GM19035 (cell line): ENCODE measurements around the gene ZBTB37.
"Not testable (repeated sequence)": the region's sequence is repeated elsewhere in the genome, so short reads cannot be mapped to it uniquely, and the experiment has no call there.

Experiments
- ATAC-seq: cut with Tn5 transposase; IDR thresholded peaks from one replicate; pipeline ENCODE4 v1.9.1; 2021; ENCODE audit not compliant: unreplicated experiment

ZBTB37 gene

DNA sequence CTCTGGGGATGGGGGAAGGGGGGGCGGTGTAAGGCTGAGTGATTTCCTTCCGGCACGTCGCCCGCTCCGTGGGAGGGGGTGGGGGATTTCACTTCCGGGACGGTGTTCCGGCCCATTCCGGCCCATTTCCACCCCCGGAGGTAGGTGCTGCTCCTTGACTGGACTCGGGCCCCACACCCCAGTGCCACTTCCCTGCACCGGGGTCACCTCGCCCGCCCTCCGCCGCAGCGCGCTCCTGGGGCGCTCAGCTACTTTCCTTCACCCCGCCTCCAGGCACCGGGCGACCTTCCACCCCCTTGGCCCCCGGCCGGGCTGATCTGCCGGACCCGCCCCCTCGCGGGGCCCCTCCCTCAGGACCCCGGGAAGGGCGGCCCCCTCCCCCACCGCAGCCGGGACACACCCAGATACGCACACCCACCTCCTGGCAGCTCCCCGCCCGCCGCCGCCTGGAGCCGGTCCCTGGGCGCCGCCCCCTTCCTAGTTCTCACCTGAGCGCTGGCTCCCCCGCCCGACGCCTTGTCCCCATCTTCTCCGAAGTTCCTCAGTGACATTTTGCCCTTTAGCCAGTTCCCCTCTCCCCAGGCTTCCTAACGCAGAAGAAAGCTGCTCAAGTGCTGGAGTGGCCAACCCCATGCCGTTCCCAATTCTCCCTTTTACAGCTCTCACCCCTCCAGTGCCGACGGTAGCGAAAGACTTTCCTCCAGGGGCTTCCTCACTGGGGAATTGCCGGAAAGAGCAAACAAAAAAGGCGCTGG is at the start of gene ZBTB37:
TSS of gene ZBTB37 (plus strand) at position 115 of the 755 bp plus-strand sequence. CDS start 1,846 bp downstream, outside the sequence.
- peak; percentile 59 for ATAC-seq

DNA sequence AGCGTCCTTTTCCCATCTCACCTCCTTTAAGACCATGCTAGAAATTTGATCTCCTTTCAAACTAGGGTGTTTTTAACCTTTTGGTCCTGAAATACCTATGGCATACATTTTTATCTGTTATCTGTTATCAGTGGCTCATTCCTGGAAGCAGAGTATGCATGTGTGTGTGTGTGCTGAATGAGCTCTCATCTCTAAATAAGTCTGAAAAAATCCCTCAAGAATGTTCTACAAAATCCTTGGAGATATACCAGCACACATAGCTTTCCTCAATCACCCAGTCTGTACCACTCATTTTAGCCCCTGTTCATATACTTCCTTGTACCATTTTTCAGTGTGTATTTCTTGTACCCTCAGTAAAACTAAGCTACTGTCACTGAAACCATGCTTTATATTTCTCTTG is 49.7 kb upstream of the ZBTB37 start:
- ATAC-seq, result no peak

DNA sequence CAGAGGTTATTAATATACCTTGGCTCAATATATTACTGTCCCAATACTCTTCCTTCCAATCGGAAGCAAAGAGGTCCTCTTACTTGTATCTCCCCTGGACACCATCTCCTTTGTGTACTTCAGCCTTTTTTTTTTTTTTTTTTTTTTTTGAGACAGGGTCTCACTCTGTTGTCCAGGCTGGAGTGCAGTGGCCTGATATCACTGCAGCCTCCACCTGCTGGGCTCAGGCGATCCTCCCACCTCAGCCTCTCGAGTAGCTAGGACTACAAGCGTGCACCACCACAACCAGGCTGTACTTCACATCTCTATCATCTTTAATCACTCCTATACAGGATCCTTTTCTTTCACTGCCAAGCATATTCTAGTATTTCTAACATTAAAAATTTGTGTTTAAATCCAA is 46.5 kb upstream of the ZBTB37 start:
- no peak for ATAC-seq

DNA sequence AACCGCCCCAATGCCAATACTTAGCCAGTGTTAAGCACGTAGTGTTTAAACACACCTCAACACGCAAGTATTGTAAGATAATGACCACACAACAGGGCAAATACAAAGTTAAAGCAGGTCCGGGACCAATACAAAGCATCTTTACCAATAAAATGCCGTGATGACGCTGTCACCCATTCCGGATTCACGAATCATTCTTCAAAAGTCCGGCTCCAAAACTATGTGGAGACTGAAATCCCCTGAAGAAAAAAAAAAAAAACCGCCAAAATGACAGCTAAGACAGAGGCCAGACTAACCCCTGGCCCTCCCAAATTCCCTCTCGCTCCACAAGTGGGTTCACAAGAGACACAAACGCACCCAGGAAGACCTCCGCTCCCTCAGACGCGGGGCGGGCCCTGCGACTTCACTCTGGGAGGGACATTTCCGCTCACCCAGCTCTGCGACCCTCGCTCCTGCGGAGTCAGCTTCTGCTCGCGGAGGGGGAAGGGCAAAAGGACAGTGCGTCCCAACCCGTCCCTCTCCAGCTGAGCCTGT is 44.3 kb upstream of the ZBTB37 start:
- peak; percentile 46 for ATAC-seq

DNA sequence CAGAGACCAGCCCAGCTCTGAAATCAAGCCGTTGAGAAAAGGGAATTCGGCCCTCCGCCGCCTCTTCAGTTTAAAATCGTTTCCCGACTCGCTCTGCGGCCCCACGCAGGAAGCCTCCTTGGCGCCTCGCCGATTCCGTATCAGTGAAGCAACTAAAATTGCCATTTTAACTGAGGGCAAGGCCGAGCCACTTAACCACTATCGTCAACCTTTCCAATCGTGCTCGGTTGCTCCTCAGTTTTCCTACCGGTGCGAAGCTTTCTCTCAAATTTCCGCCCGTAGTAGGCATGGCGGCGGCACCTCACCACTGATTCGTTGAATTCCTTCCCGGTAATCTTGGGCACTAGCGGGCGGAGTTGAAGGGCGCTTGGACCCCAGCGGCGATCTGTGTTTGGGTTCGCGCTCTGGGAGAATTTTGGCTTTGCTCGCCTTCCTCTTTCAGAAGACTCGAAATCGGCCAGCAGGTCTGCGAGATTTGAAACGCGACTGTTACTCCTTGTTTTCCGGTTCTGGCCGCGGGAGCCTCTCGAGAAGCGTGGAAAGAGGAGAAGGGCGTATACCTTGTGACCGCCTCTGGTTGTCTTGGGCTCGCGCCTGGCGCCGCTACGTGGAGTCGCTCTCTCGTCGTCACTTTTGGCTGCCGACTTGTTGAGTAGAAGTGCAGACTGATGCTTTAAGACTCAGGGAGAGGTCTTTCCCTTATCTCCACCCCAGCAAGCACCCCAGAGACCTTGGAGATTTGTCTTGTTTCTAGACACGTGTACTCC is 43.7 kb upstream of the ZBTB37 start, which contains the start of the genes CENPL and DARS2:
TSS of gene CENPL (minus strand) at position 569 of the 767 bp plus-strand sequence. CDS start 13,584 bp downstream, outside the sequence.
TSS of gene DARS2 (plus strand) at position 359 of the 767 bp plus-strand sequence. CDS start 557 bp downstream, outside the sequence.
- ATAC-seq, result peak; percentile 79

DNA sequence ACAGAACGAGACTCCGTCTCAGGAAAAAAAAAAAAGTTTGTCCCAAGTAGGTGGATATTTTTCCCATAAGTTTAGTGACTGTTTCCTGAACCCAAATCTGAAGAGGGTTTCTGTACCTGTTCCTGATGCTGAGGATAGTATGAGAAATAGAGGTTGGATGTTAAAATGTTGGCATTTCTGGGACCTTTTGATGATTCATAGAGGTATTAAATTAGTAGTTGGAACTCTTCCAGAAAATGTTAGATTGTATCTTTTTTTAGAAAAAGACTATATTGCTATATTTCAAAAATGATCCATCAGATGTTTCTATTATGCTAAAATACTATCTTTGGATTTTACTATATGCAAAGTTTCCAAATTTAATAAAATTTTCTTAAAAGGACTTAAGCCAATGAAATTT is 40.6 kb upstream of the ZBTB37 start:
- ATAC-seq, result no peak

GRCh38 chr1:173832748-173833147 is 35.4 kb upstream of the ZBTB37 start:
- no peak for ATAC-seq

DNA sequence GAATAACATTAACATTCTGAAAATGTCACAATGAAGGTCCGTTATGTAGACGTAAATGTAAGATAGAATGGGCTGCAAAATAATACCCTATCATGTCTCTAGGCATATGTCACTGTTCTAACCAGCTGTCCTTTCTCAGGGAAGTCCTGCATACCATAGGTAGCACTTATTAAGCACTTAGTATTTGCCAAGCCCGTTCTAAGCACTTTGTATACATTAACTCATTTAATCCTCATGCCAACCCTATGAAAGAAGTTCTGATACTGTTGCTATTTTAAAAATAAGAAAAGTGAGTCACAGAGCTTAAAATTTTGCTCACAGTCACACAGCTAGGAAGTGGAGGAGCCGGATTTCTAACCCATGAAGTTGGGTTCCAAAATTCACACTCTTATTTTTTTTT is 16.1 kb upstream of the ZBTB37 start:
- ATAC-seq, result no peak

DNA sequence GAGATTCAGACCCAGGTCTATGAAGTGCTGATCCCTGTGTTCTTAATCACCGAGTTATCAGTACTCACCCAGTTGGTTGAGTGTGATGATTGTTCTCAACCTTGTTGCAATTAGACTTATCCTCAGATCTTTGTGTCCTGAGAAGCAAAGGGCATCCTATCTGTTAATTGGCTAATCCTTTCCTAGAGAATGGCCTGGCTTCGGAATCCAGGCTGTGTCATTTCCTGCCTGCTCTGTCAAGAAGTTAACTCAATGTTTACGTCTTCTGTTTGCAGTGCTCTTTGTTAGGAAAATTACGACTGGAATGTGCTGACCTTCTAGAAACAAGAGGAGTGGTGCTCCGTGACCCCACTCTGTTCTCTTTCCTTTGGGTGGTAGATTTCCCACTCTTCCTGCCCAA is 15.1 kb upstream of the ZBTB37 start:
- ATAC-seq, result no peak

- ATAC-seq, result no peak
These were observed 12.2 kb upstream of the ZBTB37 start for GRCh38 chr1:173856014-173856413.

DNA sequence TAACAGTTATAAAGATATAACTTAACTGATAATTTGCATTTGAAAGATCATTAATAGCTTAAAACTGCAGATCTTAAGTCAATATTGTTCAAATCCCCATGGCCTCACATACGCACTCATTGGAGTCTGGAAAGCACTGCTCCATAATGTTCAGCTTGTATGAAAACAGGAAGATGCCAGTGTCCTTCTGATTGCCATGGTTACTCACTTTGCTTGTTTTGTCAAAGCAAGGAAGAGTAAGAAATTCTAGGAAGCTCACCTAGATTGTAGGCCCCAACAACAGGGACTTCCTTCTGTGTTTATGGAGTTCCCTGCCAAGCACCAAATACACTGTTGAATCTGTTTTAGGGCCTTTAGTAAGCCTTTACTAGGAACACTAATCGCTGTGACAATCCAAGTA is 11.3 kb upstream of the ZBTB37 start:
- no peak for ATAC-seq

- no peak for ATAC-seq
These were observed 10.7 kb upstream of the ZBTB37 start for GRCh38 chr1:173857363-173857917.

DNA sequence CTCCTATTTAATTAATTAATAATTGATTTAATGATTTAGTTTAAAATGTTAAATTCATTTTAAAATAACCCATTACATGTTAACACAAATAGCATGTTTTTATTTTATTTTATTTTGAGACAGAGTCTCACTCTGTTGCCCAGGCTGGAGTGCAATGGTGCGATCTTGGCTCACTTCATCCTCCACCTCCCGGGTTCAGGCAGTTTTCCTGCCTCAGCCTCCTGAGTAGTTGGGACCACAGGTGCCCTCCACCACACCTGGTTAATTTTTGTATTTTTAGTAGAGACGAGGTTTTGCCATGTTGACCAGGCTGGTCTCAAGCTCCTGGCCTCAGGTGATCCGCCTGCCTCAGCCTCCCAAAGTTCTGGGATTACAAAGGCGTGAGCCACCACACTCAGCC is 8.6 kb upstream of the ZBTB37 start:
- ATAC-seq, result not testable (repeated sequence)

GRCh38 chr1:173860065-173860464 is 8.1 kb upstream of the ZBTB37 start:
- ATAC-seq, result no peak

- ATAC-seq, result no peak
These were observed 6.4 kb upstream of the ZBTB37 start for GRCh38 chr1:173861731-173862145.

GRCh38 chr1:173862146-173862768 is 5.9 kb upstream of the ZBTB37 start:
- not testable (repeated sequence) for ATAC-seq

GRCh38 chr1:173862769-173863223 is 5.4 kb upstream of the ZBTB37 start:
- no peak for ATAC-seq

- no peak for ATAC-seq
These were observed 4.7 kb upstream of the ZBTB37 start for GRCh38 chr1:173863224-173864161.

DNA sequence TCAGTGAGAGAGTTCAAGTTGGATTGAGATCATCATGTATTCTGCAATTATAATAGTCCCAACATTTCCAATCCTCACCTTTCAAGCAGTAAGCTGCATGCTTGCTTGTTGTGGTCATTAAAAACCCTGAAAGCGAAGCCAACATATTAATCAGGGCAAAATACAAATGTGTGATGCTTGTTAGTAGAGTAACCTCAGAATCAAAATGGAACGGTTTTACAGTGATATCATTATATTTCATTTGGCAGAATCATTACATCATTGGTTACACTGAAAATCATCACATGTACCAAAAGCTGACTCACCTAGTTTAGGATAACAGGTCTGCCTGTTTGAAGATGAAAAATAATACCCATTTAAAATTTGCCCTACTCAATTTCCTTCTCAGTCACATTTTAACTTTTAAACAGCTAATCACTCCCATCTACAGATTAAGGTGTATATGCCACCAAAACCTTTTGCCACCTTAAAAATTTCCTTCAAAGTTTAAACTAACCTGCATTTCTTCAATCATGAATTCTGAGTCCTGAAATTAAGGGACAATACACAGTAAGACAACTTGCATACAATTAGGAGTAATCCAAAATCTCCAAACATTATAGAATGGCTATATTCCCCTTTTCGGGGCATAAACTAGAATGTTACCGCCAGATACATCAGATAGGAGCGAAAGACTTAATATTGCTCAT is 3.9 kb upstream of the ZBTB37 start:
- ATAC-seq, result no peak
